RWPE2 (cell line): ENCODE results near the gene SRMS.

Experiments used
- ATAC-seq: fragments of 200-7000 bp; cut with Tn5 transposase; 3 replicates; pipeline ENCODE4 v1.9.1; 2021; ENCODE audit warnings: low read depth
- DNase-seq: peaks from one replicate; pipeline ENCODE4 v3.0.0-alpha.2; 2020; ENCODE audit warnings: low spot score
- H3K27ac ChIP-seq: fragments of 450-650 bp; 2 replicates; pipeline ENCODE4 v1.5.1; 2017; ENCODE audit warnings: mild to moderate bottlenecking; ENCODE audit not compliant: poor library complexity, severe bottlenecking
- H3K27me3 ChIP-seq: fragments of 250-450 bp; sonication (Bioruptor Pico); 2 replicates; pipeline ENCODE4 v1.5.1; 2021; ENCODE audit warnings: mild to moderate bottlenecking, moderate library complexity; ENCODE audit not compliant: insufficient read depth, poor library complexity, severe bottlenecking
- H3K36me3 ChIP-seq: fragments of 250-450 bp; sonication (Bioruptor Pico); 2 replicates; pipeline ENCODE4 v1.5.1; 2020; ENCODE audit warnings: low read depth, mild to moderate bottlenecking, moderate library complexity
- H3K4me1 ChIP-seq: fragments of 250-450 bp; sonication (Bioruptor Pico); 2 replicates; pipeline ENCODE4 v1.5.1; 2021; ENCODE audit warnings: mild to moderate bottlenecking, moderate library complexity; ENCODE audit not compliant: insufficient read depth, poor library complexity, severe bottlenecking
- H3K4me3 ChIP-seq: fragments of 250-450 bp; sonication (Bioruptor Pico); 2 replicates; pipeline ENCODE4 v1.5.1; 2021; ENCODE audit warnings: mild to moderate bottlenecking, moderate library complexity; ENCODE audit not compliant: severe bottlenecking
- H3K9me3 ChIP-seq: fragments of 250-450 bp; sonication (Bioruptor Pico); 2 replicates; pipeline ENCODE4 v1.5.1; 2021; ENCODE audit warnings: mild to moderate bottlenecking, moderate library complexity; ENCODE audit not compliant: severe bottlenecking
- CTCF ChIP-seq: fragments of 450-650 bp; IDR thresholded peaks from one replicate; pipeline ENCODE4 v1.5.1; 2017; ENCODE audit warnings: mild to moderate bottlenecking, moderate library complexity; ENCODE audit not compliant: poor library complexity, severe bottlenecking

SRMS gene

GRCh38 chr20:63534831-63535651 lies 12.5 kb downstream of the SRMS start:
- Histone ChIP-seq H3K27me3 (no peaks in the 10 kb centered on the region), H3K27ac (peak overlapping the region; percentile 75), H3K4me1 (peaks cover 30% of the 10 kb centered on the region), H3K36me3 (peaks cover 5% of the 10 kb centered on the region), H3K9me3 (no peaks in the 10 kb centered on the region), H3K4me3 (no peak overlapping the region)
- DNase-seq (peak; percentile 92), ATAC-seq (no peak)
- no peak for TF ChIP-seq CTCF

- H3K4me1 ChIP-seq: peaks cover 30% of the 10 kb centered on the region
- no peak for DNase-seq
These were observed 13.1 kb downstream of the SRMS start for GRCh38 chr20:63534427-63534830.

GRCh38 chr20:63533871-63534393 lies 13.6 kb downstream of the SRMS start:
- peaks cover 30% of the 10 kb centered on the region for H3K4me1 ChIP-seq

More at GRCh38 chr20:63534427-63534830, 13.1 kb downstream of the SRMS start:
- no peaks in the 10 kb centered on the region for H3K9me3 ChIP-seq
- ATAC-seq: peak; percentile 0; the same call in 2 of the 3 replicates
- H3K27ac ChIP-seq: peak overlapping the region; percentile 75
- no peak for TF ChIP-seq CTCF
- no peaks in the 10 kb centered on the region for H3K27me3 ChIP-seq
- H3K36me3 ChIP-seq: peaks cover 10% of the 10 kb centered on the region
- no peak overlapping the region for H3K4me3 ChIP-seq

GRCh38 chr20:63533388-63533787 lies 14.2 kb downstream of the SRMS start:
- no peak for TF ChIP-seq CTCF
- Histone ChIP-seq H3K27ac (peak overlapping the region; percentile 75), H3K4me1 (peaks cover 29% of the 10 kb centered on the region), H3K27me3 (no peaks in the 10 kb centered on the region), H3K36me3 (peaks cover 20% of the 10 kb centered on the region), H3K4me3 (no peak overlapping the region), H3K9me3 (no peaks in the 10 kb centered on the region)
- no peak for ATAC-seq
- DNase-seq: peak; percentile 84

More at GRCh38 chr20:63533871-63534393, 13.6 kb downstream of the SRMS start:
- ATAC-seq (peak; percentile 43), DNase-seq (peak; percentile 100)
- Histone ChIP-seq H3K4me3 (no peak overlapping the region), H3K27ac (peak overlapping the region; percentile 75), H3K9me3 (no peaks in the 10 kb centered on the region), H3K36me3 (peaks cover 15% of the 10 kb centered on the region), H3K27me3 (no peaks in the 10 kb centered on the region)
- TF ChIP-seq CTCF: no peak
